NCI-H2107 treated with DMSO at 0.1 percent for 48 hours (cell line): ENCODE results near the gene NAT16.
"Not testable (repeated sequence)": the region's sequence is repeated elsewhere in the genome, so short reads cannot be mapped to it uniquely, and the experiment has no call there.

Experiments
- DNase-seq: peaks from one replicate; lab custom pipeline; 2025; ENCODE audit not compliant: unreplicated experiment; lab: John Stamatoyannopoulos, UW

The NAT16 gene

DNA sequence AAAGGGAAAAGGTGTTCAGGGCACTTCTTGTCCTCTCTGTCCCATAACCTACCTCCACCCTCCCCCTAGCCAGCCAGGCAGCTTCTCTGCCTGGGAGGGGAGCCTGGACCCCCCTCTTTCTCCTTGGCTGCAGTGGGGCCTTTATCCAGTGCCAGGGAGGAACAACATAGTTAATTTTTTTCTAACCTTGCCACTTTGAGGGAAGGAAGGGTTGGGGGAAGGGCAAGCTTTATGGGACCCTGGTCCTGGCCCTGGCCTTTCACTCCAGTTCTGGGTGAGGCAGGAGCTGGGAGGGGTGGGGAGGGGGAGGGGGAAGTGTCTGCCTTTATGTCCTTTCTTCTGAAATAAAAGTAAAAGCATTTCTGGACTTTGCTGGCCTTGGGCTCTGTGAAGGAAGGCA, 19.2 kb downstream of the NAT16 start:
- no peak for DNase-seq

DNA sequence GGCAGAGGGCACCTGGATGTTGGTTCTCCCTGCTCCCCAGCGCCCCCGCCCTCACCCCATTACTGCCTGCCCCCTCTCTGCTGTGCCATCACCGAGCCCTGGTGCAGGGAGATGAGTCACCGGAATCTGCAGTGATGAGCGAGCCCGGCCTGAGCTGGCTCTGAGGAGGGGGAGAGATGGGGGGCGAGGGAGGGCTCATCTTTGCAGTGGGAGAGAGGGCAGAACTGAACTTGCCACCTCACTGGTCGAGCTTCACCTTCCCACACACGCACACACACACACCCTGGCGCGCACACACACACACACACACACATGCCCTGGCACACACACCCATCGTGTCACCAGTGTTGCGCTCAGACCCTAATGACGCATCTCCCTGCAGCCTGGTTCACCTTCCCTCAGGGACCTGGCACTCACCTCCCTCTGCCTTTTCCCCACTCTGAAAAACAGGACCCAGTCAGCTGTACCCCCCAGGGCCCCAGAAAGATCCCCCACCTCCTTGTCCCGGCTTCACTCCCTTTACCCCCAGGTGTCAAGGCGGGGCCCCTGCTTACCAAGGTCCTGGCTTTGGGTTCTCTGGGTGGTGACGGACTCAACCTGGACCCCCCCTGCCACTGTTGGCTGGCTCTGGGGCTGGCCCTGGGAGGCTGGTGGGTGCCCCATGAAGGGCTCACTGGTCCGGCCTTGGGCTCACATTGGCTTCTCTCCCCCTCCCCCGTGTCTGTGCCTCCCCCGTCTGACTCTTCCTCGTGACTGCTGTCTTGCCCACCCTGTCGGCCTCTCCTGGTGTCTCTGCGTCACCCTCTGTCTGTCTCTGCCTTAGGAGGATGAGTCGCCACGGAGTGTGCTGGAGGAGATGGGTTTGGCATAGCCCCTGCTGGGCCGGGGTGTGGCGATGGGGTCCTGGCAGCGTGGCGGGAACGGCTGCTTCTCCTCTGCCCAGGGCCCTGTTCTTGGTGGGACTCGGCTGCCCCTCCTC, 20.1 kb downstream of the NAT16 start:
- DNase-seq: no peak

DNA sequence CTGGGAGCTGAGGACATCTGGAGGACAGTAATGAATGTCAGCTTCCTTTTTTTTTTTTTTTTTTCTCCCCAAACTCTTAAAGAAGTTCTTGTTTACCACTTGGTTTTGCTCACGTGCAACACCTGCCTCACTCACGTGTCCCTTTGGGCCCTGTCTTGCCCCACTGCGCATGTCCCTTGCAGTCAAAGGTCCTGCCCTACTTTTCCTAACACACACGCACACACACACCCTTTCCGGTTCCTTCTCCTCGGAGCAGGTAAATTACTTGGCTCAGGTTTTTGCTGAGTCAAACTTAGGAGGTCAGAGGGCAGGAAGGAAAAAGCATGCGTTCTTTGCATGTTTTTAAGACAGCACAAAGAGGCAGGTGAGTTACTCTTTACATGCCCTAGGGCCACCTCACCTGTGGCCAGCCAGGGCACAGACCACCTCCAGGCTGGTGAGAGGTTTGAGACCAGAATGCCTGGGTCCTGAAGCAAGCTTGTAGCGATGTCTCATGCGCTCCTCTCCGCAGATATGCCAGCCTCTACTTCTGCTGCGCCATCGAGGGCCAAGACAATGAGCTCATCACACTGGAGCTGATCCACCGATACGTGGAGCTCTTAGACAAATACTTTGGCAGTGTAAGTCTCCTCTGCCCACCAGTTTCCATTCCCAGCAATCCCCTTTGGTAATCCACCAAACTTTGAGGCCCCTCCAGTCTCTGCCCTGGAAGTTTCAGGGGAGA, 23.1 kb downstream of the NAT16 start:
- no peak for DNase-seq

DNA sequence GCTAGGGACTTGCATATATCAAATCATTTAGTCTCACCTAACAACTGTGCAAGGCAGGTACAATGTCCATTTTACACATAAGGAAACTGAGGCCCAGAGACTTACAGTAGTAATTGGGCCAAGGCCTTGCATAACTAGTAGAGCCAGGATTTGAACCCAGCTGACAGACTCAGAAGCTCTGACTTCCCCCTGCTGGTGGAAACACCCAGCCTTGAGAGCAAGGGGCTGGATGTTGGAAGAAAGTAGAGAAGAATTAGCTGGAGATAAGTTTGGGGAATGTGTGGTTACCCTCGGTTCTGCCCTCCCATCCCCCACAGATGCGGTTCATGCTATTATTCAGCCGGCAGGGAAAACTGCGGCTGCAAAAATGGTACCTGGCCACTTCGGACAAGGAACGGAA, 23.8 kb downstream of the NAT16 start:
- no peak for DNase-seq

DNA sequence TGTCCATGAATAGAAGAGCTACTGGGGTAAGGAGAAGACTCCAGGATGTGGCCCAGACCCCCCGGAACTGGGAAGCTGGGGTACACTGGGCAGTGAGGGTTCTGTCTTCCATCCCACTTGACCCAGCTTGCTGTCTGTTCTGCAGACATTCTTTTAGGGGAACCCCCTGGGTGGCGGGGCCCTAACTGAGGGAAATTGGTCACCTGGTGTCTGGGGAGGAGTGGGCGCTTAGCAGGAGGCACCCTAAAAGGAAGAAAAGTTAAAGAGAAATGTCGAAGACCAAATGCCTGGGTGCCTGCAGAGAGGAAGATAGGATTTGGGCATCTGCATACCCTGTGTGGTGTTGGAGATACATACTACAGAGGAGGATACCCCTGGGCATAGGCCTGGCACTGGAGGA, 24.8 kb downstream of the NAT16 start:
- no peak for DNase-seq

DNA sequence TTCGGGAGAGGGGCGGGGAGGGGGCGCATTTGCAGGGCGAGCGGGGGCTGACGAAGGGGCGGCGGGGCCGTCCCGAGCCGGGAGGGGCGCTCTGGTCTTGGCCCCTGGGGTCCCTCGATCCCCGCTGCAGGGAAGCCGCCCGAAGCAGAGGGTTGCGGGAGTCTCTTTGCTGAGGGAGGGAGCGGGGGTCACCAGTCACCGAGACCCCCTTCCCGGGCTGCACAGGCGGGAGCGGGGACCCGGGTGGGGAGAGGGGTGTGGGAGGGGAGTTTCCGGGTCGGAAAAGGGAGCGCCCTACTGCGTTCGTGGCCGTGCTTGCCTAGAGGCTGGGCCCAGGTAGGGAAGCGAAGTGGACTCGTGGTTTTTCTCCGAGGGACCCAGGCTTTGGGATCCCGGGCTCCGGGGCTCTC, 25.4 kb downstream of the NAT16 start:
- DNase-seq: no peak

DNA sequence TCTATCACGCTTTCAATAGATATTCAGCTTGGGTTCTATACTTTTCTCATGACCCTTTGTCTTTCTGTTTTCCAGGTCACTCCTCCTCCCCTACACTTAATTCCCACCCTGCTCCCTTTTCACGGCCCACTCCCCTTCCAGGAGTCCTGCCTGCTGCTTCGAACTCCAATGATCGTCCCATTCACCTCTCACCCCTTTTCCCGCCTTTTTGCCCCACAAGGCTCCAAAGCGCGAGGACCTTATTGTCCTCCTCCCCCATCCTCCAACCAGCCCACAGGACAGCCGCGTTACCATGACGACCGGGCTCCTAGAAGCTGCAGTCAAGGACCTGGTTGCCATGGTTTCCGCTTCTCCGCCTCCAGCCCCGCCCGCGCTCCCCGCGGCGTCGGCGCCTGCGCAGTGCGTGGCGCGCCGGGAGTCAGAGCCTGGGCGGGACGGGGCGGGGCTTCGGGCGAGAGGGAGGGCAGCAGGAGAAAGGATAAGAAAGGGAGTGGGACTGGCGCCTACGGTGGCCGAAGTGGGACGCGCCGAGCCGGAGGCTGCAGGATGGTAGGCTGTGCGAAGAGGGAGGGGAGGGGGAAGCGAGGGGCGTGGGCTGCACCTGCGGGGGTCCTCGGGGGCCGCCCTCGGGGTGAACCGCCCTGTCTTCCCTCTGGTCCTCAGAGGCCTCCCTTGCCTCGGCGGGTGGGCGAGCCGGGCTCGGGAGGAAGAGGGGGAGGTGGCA, 26.0 kb downstream of the NAT16 start, which contains the start of gene AP1S1:
AP1S1 (plus strand) TSS at position 508 of the 724 bp plus-strand sequence; CDS start at position 547, 39 bp downstream.
- DNase-seq: peak; percentile 85

DNA sequence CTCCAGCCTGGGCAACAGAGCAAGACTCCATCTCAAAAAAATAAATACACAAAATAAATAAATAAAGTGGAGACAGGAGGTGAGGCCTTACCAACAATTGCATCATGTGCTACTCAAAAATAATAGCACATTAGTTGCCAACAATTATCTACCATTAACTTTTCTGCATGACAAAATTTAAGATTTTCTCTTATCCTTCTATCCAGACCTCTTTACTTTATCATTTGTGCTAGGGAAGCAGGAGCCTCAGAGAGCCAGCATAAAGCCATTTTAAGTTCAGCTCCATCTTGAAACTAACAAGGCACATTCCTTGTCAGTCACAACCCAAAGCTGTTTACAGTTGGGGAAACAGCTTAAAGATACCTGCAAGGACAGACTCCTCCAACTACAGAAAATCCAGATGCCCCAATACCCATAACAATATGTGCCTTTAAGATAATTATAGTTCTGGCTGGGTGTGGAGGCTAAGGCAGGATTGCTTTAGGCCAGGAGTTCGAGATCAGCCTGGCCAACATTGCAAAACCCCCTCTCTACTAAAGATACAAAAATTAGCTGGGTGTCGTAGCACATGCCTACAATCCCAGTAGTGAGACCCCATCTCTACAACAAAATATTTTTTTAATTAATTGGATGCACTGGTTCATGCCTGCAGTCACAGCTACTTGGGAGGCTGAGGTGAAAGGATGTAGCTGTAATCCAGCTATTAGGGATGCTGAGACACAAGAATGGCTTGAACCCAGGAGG, 28.0 kb downstream of the NAT16 start:
- no peak for DNase-seq

DNA sequence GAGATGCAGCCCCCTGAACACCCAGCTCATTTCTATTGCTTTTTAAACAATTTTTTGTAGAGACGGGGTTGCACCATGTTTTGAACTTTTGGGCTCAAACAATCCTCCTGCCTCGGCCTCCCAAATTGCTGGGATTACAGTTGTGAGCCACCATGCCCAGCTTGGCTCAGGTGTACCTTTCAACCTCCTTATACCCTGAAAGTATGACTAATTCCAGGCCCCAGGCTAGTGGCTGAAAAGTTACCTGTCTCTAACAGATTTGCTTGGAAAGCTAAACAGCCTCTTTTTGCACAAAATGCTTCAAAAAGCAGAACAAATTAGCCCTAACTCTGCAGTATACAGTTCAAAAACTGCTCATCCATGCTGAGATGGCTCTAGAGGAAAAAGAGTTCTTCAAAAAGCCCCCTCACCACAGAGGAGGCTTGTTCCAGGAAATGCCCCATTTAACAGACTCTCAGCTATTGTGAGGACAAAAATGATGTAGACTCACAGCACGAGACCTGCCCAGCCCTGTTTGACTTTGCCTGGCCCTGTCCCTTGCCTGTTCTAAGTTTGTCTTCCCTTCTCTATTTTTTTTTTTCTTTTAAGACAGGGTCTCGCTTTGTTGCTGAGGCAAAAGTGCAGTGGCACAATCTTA, 39.2 kb downstream of the NAT16 start:
- no peak for DNase-seq

DNA sequence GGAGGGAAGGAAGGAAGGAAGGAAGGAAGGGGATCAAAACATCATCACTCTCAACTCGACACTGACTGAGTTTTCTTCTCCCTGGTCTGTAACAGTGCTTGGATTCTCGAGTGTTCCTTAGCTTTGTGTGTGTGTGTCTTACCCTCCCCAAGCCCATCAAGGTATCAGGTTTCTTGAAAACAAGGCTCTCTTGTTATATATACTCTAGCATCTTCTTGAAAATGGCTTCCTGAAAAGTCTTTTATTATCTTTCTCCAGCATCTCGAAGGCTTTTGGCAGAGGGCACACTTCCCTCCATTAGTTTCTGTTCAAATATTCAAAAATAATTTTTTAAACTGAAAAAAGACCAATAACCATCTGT, 39.8 kb downstream of the NAT16 start:
- DNase-seq: no peak

DNA sequence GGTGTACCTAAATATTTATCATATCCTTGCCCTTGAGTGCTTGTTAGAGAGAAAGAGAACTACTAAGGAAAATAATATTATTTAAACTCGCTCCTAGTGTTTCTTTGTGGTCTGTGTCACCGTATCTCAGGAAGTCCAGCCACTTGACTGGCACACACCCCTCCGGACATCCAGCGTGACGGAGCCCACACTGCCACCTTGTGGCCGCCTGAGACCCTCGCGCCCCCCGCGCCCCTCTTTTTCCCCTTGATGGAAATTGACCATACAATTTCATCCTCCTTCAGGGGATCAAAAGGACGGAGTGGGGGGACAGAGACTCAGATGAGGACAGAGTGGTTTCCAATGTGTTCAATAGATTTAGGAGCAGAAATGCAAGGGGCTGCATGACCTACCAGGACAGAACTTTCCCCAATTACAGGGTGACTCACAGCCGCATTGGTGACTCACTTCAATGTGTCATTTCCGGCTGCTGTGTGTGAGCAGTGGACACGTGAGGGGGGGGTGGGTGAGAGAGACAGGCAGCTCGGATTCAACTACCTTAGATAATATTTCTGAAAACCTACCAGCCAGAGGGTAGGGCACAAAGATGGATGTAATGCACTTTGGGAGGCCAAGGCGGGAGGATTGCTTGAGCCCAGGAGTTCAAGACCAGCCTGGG, 41.8 kb downstream of the NAT16 start:
- peak; percentile 54 for DNase-seq

DNA sequence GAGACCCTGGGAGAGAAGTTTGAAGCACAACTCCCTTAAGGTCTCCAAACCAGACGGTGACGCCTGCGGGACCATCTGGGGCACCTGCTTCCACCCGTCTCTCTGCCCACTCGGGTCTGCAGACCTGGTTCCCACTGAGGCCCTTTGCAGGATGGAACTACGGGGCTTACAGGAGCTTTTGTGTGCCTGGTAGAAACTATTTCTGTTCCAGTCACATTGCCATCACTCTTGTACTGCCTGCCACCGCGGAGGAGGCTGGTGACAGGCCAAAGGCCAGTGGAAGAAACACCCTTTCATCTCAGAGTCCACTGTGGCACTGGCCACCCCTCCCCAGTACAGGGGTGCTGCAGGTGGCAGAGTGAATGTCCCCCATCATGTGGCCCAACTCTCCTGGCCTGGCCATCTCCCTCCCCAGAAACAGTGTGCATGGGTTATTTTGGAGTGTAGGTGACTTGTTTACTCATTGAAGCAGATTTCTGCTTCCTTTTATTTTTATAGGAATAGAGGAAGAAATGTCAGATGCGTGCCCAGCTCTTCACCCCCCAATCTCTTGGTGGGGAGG, 42.4 kb downstream of the NAT16 start:
- DNase-seq: no peak

DNA sequence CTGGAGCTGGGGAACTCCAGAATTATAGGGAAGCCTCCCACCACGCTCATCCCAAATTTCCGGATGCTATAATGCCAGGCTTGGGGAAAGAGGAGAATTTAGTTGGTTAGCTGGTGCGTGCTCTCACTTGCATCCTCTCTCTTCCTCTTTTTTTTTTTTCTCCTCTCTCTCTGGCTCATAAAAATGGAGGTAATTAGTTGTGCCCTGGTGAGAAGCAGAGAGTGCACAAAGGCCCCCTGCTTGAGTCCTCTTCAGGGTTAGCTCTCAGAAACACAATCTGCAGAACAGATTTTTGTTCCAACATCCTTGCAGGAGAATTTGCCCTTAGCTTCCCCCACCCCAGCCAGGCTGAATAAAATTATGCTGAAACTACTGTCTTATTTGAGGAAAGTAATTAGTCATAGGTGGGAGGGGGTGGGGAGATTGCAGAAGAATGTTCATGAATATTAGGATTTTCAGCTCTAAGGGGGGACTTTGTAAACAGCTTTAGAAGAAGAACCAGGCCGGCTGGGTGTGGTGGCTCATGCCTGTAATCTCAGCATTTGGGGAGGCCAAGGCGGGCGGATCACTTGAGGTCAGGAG, 45.6 kb downstream of the NAT16 start:
- peak; percentile 36 for DNase-seq

DNA sequence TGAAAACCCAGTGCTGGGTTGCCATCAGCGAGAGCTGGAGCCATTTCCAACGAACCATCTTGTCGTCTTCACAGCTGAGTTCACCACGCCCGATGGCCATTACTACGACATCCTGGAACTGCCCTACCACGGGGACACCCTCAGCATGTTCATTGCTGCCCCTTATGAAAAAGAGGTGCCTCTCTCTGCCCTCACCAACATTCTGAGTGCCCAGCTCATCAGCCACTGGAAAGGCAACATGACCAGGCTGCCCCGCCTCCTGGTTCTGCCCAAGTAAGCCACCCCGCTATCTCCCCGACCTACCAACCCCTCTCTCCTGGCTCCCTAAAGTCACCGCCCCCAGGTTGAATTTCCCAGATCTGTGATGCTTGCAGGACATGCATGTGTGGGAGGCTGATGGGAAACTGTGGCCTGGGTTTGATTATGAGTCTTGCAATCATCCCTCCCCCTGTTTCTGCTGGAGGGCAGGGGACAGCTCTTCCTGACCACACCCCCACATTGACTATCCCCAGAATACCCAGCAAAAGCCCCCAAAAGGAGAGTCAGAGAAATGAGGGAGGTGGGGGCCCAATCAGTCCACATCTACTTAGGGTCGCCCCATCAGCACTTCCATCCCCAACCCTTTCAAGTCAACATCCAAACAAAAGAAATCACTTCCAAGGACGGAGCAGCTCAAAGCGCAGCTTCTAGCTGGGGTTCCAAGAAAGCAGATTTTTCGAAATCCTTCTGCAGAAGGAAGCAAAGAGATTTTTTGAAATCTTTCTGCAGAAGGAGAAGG, 46.3 kb downstream of the NAT16 start:
- DNase-seq: no peak

DNA sequence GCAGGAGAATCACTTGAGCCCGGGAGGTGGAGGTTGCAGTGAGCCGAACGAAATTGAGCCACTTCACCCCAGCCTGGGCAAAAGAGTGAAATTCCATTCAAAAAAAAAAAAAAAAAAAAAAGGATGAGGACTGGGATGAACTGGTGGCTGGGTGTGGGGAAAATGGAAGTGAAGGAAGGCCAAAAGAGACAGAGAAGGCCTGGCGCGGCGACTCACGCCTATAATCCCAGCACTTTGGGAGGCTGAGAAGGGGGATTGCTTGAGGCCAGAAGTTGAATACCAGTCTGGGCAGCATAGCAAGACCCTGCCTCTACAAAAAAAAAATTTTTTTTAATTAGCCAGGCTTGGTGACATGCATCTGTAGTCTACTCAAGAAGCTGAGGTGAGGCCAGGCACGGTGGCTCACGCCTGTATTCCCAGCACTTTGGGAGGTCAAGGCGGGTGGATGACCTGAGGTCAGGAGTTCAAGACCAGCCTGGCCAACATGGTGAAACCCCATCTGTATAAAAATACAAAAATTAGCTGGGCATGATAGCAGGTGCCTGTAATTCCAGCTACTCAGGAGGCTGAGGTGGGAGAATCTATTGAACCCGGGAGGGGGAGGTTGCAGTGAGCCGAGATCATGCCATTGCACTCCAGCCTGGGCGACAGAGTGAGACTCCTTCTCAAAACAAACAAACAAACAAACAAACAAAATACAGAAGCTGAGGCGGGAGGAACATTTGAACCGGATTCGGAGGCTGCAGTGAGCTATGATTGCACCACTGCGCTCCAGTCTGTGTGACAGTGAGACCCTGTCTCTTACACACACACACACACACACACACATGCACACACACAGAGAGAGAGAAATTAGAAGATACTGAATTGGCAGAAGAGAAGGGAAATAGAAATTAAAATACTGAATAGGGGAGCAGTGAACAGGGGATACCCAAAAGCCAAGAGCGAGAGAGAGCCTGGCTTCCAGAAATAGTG, 47.2 kb downstream of the NAT16 start:
- DNase-seq: not testable (repeated sequence)

DNA sequence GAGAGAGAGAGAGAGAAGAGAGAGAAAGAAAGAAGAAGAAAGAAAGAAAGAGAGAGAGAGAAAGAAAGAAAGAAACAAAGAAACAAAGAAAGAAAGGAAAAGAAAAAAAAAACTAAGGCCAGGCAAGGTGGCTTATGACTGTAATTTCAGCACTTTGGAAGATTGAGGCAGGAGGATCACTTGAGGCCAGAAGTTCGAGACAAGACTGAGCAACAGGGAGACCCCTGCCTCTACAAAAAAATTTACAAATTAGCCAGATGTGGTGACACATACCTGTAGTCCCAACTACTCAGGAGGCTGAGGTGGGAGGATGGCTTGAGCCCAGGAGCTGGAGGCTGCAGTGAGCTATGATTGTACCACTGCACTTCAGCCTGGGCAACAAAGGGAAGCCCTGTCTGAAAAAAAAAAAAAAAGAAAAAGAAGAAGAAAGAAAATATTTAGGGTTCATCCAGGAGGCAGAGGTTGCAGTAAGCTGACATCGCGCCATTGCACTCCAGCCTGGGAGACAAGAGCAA, 50.4 kb downstream of the NAT16 start:
- no peak for DNase-seq
